GM23338 (cell line): ENCODE results near the gene NTM. TPM values are rescaled to one million over a fixed set of nuclear protein-coding genes. Genes with fewer than 3 reads are reported as not detected.

ENCODE experiments used
- ATAC-seq: fragments of 200-7000 bp; cut with Tn5 transposase; 3 replicates; pipeline ENCODE4 v1.9.1; 2020
- DNase-seq: peaks from one replicate; pipeline ENCODE4 v3.0.0-alpha.2; 2015; ENCODE audit warnings: low spot score
- H2AFZ ChIP-seq: fragments of 200-600 bp; sonication (generic); 2 replicates; pipeline ENCODE4 v1.8.0; 2016; ENCODE audit warnings: antibody characterized with exemption, mild to moderate bottlenecking, moderate library complexity
- H3F3A ChIP-seq: fragments of 200-600 bp; sonication (generic); replicated peaks from 2 replicates; pipeline ENCODE4 v1.8.0; 2017; ENCODE audit warnings: antibody characterized with exemption, mixed run types, low read depth
- H3K27ac ChIP-seq: fragments of 200-600 bp; sonication (generic); 2 replicates; pipeline ENCODE4 v1.6.1; 2016; ENCODE audit warnings: low read depth
- H3K27me3 ChIP-seq: fragments of 200-600 bp; sonication (generic); 2 replicates; pipeline ENCODE4 v1.8.0; 2016; ENCODE audit warnings: mild to moderate bottlenecking, mixed run types, moderate library complexity; ENCODE audit not compliant: insufficient read depth
- H3K36me3 ChIP-seq: fragments of 200-600 bp; sonication (generic); 2 replicates; pipeline ENCODE4 v1.8.0; 2016; ENCODE audit warnings: mild to moderate bottlenecking; ENCODE audit not compliant: insufficient read depth
- H3K4me1 ChIP-seq: fragments of 200-600 bp; sonication (generic); 2 replicates; pipeline ENCODE4 v1.8.0; 2016; ENCODE audit warnings: mild to moderate bottlenecking, moderate library complexity; ENCODE audit not compliant: insufficient read depth
- H3K4me2 ChIP-seq: fragments of 200-600 bp; sonication (generic); 2 replicates; pipeline ENCODE4 v1.7.1; 2017; ENCODE audit warnings: mixed run types
- H3K4me3 ChIP-seq: fragments of 200-600 bp; sonication (generic); 2 replicates; pipeline ENCODE4 v1.6.1; 2016; ENCODE audit warnings: mixed run types
- H3K79me2 ChIP-seq: fragments of 200-600 bp; sonication (generic); replicated peaks from 2 replicates; pipeline ENCODE4 v1.8.0; 2017; ENCODE audit warnings: mild to moderate bottlenecking; ENCODE audit not compliant: insufficient read depth
- H3K9me2 ChIP-seq: fragments of 200-600 bp; sonication (generic); 2 replicates; pipeline ENCODE4 v1.8.0; 2017; ENCODE audit not compliant: insufficient read depth
- H4K20me1 ChIP-seq: fragments of 200-600 bp; sonication (generic); replicated peaks from 2 replicates; pipeline ENCODE4 v1.8.0; 2017; ENCODE audit warnings: mild to moderate bottlenecking; ENCODE audit not compliant: insufficient read depth
- H3K27ac Mint-ChIP-seq: 2 replicates; pipeline ENCODE4 v1.8.0; 2020; ENCODE audit warnings: inconsistent platforms, mild to moderate bottlenecking, moderate library complexity, mixed read lengths
- H3K27me3 Mint-ChIP-seq: 3 replicates; pipeline ENCODE4 v1.8.0; 2022; ENCODE audit warnings: low read depth, mild to moderate bottlenecking, moderate library complexity, mixed read lengths, inconsistent platforms; ENCODE audit not compliant: insufficient read depth, poor library complexity
- H3K36me3 Mint-ChIP-seq: 3 replicates; pipeline ENCODE4 v1.8.0; 2021; ENCODE audit warnings: low read depth, mild to moderate bottlenecking, inconsistent platforms, moderate library complexity, mixed read lengths
- H3K4me1 Mint-ChIP-seq: 3 replicates; pipeline ENCODE4 v1.8.0; 2020; ENCODE audit warnings: mild to moderate bottlenecking, inconsistent platforms, mixed read lengths
- H3K4me3 Mint-ChIP-seq: 3 replicates; pipeline ENCODE4 v1.8.0; 2021; ENCODE audit warnings: moderate library complexity, mild to moderate bottlenecking, inconsistent platforms, mixed read lengths
- H3K9me3 Mint-ChIP-seq: 3 replicates; pipeline ENCODE4 v1.8.0; 2020; ENCODE audit warnings: moderate library complexity, mild to moderate bottlenecking, inconsistent platforms, mixed read lengths
- CREB1 ChIP-seq: fragments of 250-450 bp; sonication (Bioruptor Pico); IDR thresholded peaks from 2 replicates; pipeline ENCODE4 v1.5.0; 2020; ENCODE audit warnings: low read depth, mild to moderate bottlenecking, moderate library complexity
- CTCF ChIP-seq, 2 experiments: fragments of 200-600 bp in 1 of 2; sonication (generic) in 1 of 2; conservative IDR thresholded peaks; 2 replicates each; pipeline versions ENCODE4 v1.5.1 to v1.6.1; 2016 to 2017; ENCODE audit warnings: antibody characterized with exemption in 2 of 2, low read depth in 2 of 2, mild to moderate bottlenecking in 2 of 2, moderate library complexity in 1 of 2
- EZH2 ChIP-seq: fragments of 200-600 bp; sonication (generic); IDR thresholded peaks from one replicate; pipeline ENCODE4 v1.8.0; 2017; ENCODE audit warnings: antibody characterized with exemption, mild to moderate bottlenecking, low read depth; ENCODE audit not compliant: unreplicated experiment
- EZH2phosphoT487 ChIP-seq: fragments of 200-600 bp; sonication (generic); IDR thresholded peaks from one replicate; pipeline ENCODE4 v1.8.1; 2018; ENCODE audit warnings: antibody characterized with exemption; ENCODE audit not compliant: unreplicated experiment
- JUNB ChIP-seq: IDR thresholded peaks from one replicate; pipeline ENCODE4 v1.6.1; 2016; ENCODE audit warnings: antibody characterized with exemption; ENCODE audit not compliant: unreplicated experiment
- NANOG ChIP-seq: IDR thresholded peaks from 2 replicates; pipeline ENCODE4 v1.6.1; 2016; ENCODE audit warnings: antibody characterized with exemption, borderline replicate concordance
- REST ChIP-seq: IDR thresholded peaks from one replicate; pipeline ENCODE4 v1.6.1; 2018; ENCODE audit warnings: antibody characterized with exemption; ENCODE audit not compliant: unreplicated experiment
- STAT1 ChIP-seq: IDR thresholded peaks from one replicate; pipeline ENCODE4 v1.6.1; 2016; ENCODE audit warnings: antibody characterized with exemption; ENCODE audit not compliant: unreplicated experiment
- ZNF331 ChIP-seq: fragments of 250-450 bp; sonication (Bioruptor Pico); IDR thresholded peaks from 2 replicates; pipeline ENCODE4 v1.5.0; 2020; ENCODE audit warnings: low read depth, mild to moderate bottlenecking, moderate library complexity
- ZNF462 ChIP-seq: fragments of 250-450 bp; sonication (Bioruptor Pico); IDR thresholded peaks from 2 replicates; pipeline ENCODE4 v1.5.0; 2020; ENCODE audit warnings: mild to moderate bottlenecking, moderate library complexity
- polyA plus RNA-seq: library from polyadenylated mRNA; unstranded; fragments of >200 nt; fragmentation: Nextera tagmentation; extraction: Ambion mirVana; gene quantifications from 2 replicates; pipeline ENCODE4 v1.2.1, GENCODE V29; 2016
- total RNA-seq: library from RNA; depleted of rRNA; stranded (reverse); fragments of >200 nt; shearing (Covaris generic); gene quantifications from 2 replicates; pipeline ENCODE4 v1.2.3, GENCODE V29; 2014

The NTM gene
- total and polyA plus RNA-seq, 2 experiments from 2014 or later: 10.6 to 14.6 TPM

- Mint-ChIP-seq H3K4me1 (peaks cover 11% of the 10 kb centered on the region), H3K27me3 (peaks cover 15% of the 10 kb centered on the region), H3K27ac (no peak overlapping the region), H3K9me3 (no peaks in the 10 kb centered on the region), H3K4me3 (no peak overlapping the region), H3K36me3 (no peaks in the 10 kb centered on the region)
- H4K20me1 ChIP-seq: no peaks in the 10 kb centered on the region
- no peaks in the 10 kb centered on the region for H3K4me1 ChIP-seq
- H3K27ac ChIP-seq: no peak overlapping the region
- no peaks in the 10 kb centered on the region for H3K27me3 ChIP-seq
- no peak overlapping the region for H3K4me2 ChIP-seq
- H3K36me3 ChIP-seq: no peaks in the 10 kb centered on the region
- no peak overlapping the region for H3K4me3 ChIP-seq
- TF ChIP-seq STAT1 (no peak), ZNF462 (no peak), ZNF331 (CRISPR knock-in tag) (no peak), NANOG (no peak), JUNB (no peak)
- H3K79me2 ChIP-seq: no peaks in the 10 kb centered on the region
- no peaks in the 10 kb centered on the region for H3K9me2 ChIP-seq
- no peaks in the 10 kb centered on the region for H3F3A ChIP-seq
- no peak for DNase-seq
- ATAC-seq: no peak
- H2AFZ ChIP-seq: no peak overlapping the region
Measured at GRCh38 chr11:131685906-131686305, 315.5 kb downstream of the NTM start.

- H3F3A ChIP-seq: no peaks in the 10 kb centered on the region
- peaks cover 15% of the 10 kb centered on the region for H3K27me3 Mint-ChIP-seq
- H3K9me3 Mint-ChIP-seq: no peaks in the 10 kb centered on the region
- no peaks in the 10 kb centered on the region for H3K79me2 ChIP-seq
- H3K9me2 ChIP-seq: no peaks in the 10 kb centered on the region
- no peaks in the 10 kb centered on the region for H3K36me3 Mint-ChIP-seq
- DNase-seq (no peak), ATAC-seq (no peak)
- TF ChIP-seq REST (no peak), EZH2 (no peak), CREB1 (no peak), ZNF331 (CRISPR knock-in tag) (no peak), CTCF (conservative IDR thresholded peaks at IDR 0.05; ENCODE audit: low read depth in 2 of 2) (no peak), EZH2phosphoT487 (no peak), JUNB (no peak)
- H3K27ac ChIP-seq: no peak overlapping the region
- no peaks in the 10 kb centered on the region for H3K36me3 ChIP-seq
- H3K27me3 ChIP-seq: peaks cover 2% of the 10 kb centered on the region
- H3K4me1 Mint-ChIP-seq: peaks cover 11% of the 10 kb centered on the region
- H3K4me3 Mint-ChIP-seq: no peak overlapping the region
- H3K4me1 ChIP-seq: no peaks in the 10 kb centered on the region
- H3K4me3 ChIP-seq: no peak overlapping the region
- H2AFZ ChIP-seq: no peak overlapping the region
- H4K20me1 ChIP-seq: no peaks in the 10 kb centered on the region
- H3K27ac Mint-ChIP-seq: no peak overlapping the region
- no peak overlapping the region for H3K4me2 ChIP-seq
Measured at GRCh38 chr11:131686836-131687235, 316.4 kb downstream of the NTM start.
